Heart right ventricle (tissue), 16 donors: ENCODE results near the gene YAP1. TPM values are rescaled to one million over a fixed set of nuclear protein-coding genes. Genes with fewer than 3 reads are reported as not detected.

Source experiments
- ATAC-seq, 8 donors: fragments of 200-7000 bp; cut with Tn5 transposase; one replicate each; pipeline ENCODE4 v1.9.1; 2020; ENCODE audit warnings: mild to moderate bottlenecking in 8 of 8, moderate library complexity in 8 of 8, moderate number of reproducible peaks in 1 of 8
- DNase-seq, 2 donors: peaks; one replicate each; pipeline ENCODE4 v3.0.0-alpha.2; 2020
- H3K27ac ChIP-seq, 10 donors: fragments of 200-600 bp; sonication (generic) in 2 of 10; one replicate each; pipeline versions ENCODE4 v1.5.0 to v1.8.0; 2020 to 2022; ENCODE audit warnings: mild to moderate bottlenecking in 3 of 10
- H3K27me3 ChIP-seq, 7 donors: fragments of 200-600 bp; one replicate each; pipeline ENCODE4 v1.8.0; 2021 to 2022; ENCODE audit warnings: mild to moderate bottlenecking in 2 of 7
- H3K36me3 ChIP-seq, 9 donors: fragments of 200-600 bp; sonication (generic) in 1 of 9; one replicate each; pipeline versions ENCODE4 v1.5.0 to v1.8.0; 2020 to 2022; ENCODE audit warnings: mild to moderate bottlenecking in 2 of 9
- H3K4me1 ChIP-seq, 9 donors: fragments of 200-600 bp; sonication (generic) in 1 of 9; one replicate each; pipeline versions ENCODE4 v1.5.0 to v1.8.0; 2020 to 2022; ENCODE audit warnings: mild to moderate bottlenecking in 4 of 9
- H3K4me3 ChIP-seq, 10 donors: fragments of 200-600 bp; sonication (generic) in 2 of 10; one replicate each; pipeline versions ENCODE4 v1.5.0 to v1.8.0; 2020 to 2022; ENCODE audit warnings: mild to moderate bottlenecking in 7 of 10, moderate library complexity in 2 of 10
- H3K9me3 ChIP-seq, 11 donors: fragments of 200-600 bp in 10 of 11; sonication (generic) in 2 of 11; one replicate each; pipeline versions ENCODE4 v1.5.0 to v1.8.0; 2013 to 2022; ENCODE audit warnings: mild to moderate bottlenecking in 2 of 11, control low read depth in 1 of 11, moderate library complexity in 1 of 11
- CTCF ChIP-seq, 9 donors: fragments of 200-600 bp; sonication (generic) in 2 of 9; IDR thresholded peaks; one replicate each; pipeline versions ENCODE4 v1.5.0 to v1.8.0; 2021 to 2022; ENCODE audit warnings: antibody characterized with exemption in 9 of 9, mild to moderate bottlenecking in 5 of 9, moderate library complexity in 1 of 9
- WGBS, 2 donors: extraction: QIAGEN DNeasy Blood & Tissue Kit; methylation state at CpG; one replicate each; pipeline ENCODE4 v1.1.7; 2013; ENCODE audit warnings: inconsistent platforms in 1 of 2; 5-methylcytosine and 5-hydroxymethylcytosine counted together
- intact Hi-C, 10 donors: fragments of 100-400 bp; cut with DNase I; formaldehyde crosslinking; loops; one replicate each; pipeline versions ENCODE4 v1.11.1 to v1.14.2; 2022
- polyA plus RNA-seq, 2 donors: library from polyadenylated mRNA; stranded (reverse); fragments of 200-250 nt; gene quantifications; one replicate each; pipeline ENCODE4 v1.2.3, GENCODE V29; 2013
- total RNA-seq, 10 donors: library from RNA; stranded (reverse); fragmentation: NEBNext Ultra II Directional in 3 of 10; extraction: Animal tissue kit (Norgen Biotek cat#: 25700) in 3 of 10; gene quantifications; one replicate each; pipeline versions ENCODE4 v1.2.1 to v1.2.4, GENCODE V29; 2021 to 2023
- donor health status: Arrhythmogenic right ventricular cardiomyopathy.
- donor health status: ischemic (EF 13 %, LVEDD 7.1; RV severe dilation, severe dysfunction).
- donor health status: healthy with polysubstance abuse.
- donor health status: DM: no; HTN: yes; CAD: no.
- donor health status: DM: no; HTN: no; CAD: no.
- donor health status: ischemic (EF 25% LVEDD 6.9; RV normal size, moderate dysfunction).
- donor health status: ischemic (EF 25% LVEDD 5.7; RV mildly dilated, moderate dysfunction).
- donor health status: healthy.
- donor health status: DM: yes; HTN: yes; CAD: no.
- donor health status: Ischemic cardiomyopathy.
- donor health status: ischemic (EF 35%, LVEDD 5.7; RV mildly dilated, moderate dysfunction).
- donor health status: nonischemic (EF 11% LVEDD 7.7; RV severe dilation, severe dysfunction).
- donor health status: DM: yes; HTN: yes; CAD: no.
- donor health status: PGD.
- donor health status: ischemic (EF 29% LVEDD 5.4; RV normal size, mild dysfunction).
- donor health status: nonischemic (EF 23%, LVEDD 6.1; RV moderate dilation, normal function).

The YAP1 gene
- total and polyA plus RNA-seq, 12 donors, result 15.7 to 91.3 (median 65.0) TPM

GRCh38 chr11:102202972-102203371 lies 92.7 kb downstream of the YAP1 start:
- TF ChIP-seq CTCF (IDR thresholded peaks at IDR 0.05), result no peak
- DNase-seq, result no peak
- Histone ChIP-seq H3K27me3 (no peaks in the 10 kb centered on the region), H3K9me3 (no peaks in the 10 kb centered on the region), H3K27ac (no peak overlapping the region), H3K4me3 (no peak overlapping the region), H3K4me1 (peaks cover 0 to 2% (median 0%) of the 10 kb centered on the region in 9 donors), H3K36me3 (peaks cover 0 to 33% (median 8%) of the 10 kb centered on the region in 9 donors)
- WGBS, 2 donors, result 81 to 84% methylated on average over 3 of the region's 3 CpGs
- intact Hi-C loops, result no loop called here
- no peak for ATAC-seq

GRCh38 chr11:102204174-102204573 lies 93.9 kb downstream of the YAP1 start:
- Histone ChIP-seq H3K4me3 (no peak overlapping the region), H3K9me3 (no peaks in the 10 kb centered on the region), H3K27ac (no peak overlapping the region), H3K27me3 (no peaks in the 10 kb centered on the region), H3K36me3 (peaks cover 0 to 45% (median 8%) of the 10 kb centered on the region in 9 donors), H3K4me1 (peaks cover 0 to 4% (median 0%) of the 10 kb centered on the region in 9 donors)
- ATAC-seq, result no peak
- intact Hi-C loops, result no loop called here
- WGBS, 2 donors, result 48 to 50% methylated on average over 2 of the region's 2 CpGs
- no peak for DNase-seq
- no peak for TF ChIP-seq CTCF (IDR thresholded peaks at IDR 0.05)

DNA sequence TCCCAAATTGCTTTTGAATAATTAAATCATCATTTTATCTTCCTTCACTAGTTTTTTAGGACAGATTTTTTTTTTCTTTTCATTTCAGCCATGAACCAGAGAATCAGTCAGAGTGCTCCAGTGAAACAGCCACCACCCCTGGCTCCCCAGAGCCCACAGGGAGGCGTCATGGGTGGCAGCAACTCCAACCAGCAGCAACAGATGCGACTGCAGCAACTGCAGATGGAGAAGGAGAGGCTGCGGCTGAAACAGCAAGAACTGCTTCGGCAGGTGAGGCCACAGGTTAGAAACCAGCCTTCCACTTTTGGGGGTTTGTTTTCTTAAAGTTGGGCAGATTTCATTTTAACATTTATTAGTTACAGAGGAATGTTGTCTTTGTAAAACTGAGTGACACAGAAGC lies 95.6 kb downstream of the YAP1 start:
- H3K4me3 ChIP-seq, result no peak overlapping the region
- H3K27me3 ChIP-seq, result no peaks in the 10 kb centered on the region
- whole genome bisulfite sequencing, 2 donors, result 81 to 90% methylated on average over 4 of the region's 4 CpGs
- no peaks in the 10 kb centered on the region for H3K9me3 ChIP-seq
- peaks cover 0 to 62% (median 8%) of the 10 kb centered on the region in 9 donors for H3K36me3 ChIP-seq
- intact Hi-C loops, result no loop called here
- TF ChIP-seq CTCF (IDR thresholded peaks at IDR 0.05), result no peak
- no peak for DNase-seq
- H3K27ac ChIP-seq, result no peak overlapping the region
- no peak for ATAC-seq
- peaks cover 0 to 6% (median 0%) of the 10 kb centered on the region in 9 donors for H3K4me1 ChIP-seq

DNA sequence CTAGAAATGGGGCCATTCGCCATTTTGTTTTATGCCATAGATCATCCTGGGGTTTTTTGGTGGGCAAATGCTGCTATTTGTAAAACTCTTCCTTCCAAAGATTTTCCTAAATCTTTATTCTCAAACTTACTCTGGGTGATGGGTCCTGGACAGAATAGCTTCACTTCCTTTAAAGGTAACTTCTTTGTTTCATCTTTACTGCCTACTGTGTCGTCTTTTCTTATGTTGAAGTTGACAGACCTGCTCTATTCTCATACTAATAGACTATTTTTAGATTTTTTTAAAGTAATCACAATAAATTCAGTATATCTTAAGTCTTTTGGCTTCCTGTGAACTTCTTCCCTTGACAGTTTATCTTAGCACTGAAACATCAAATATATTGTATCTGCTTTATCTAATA lies 98.6 kb downstream of the YAP1 start:
- H3K27ac ChIP-seq, result no peak overlapping the region
- no peak for TF ChIP-seq CTCF (IDR thresholded peaks at IDR 0.05)
- H3K9me3 ChIP-seq, result no peaks in the 10 kb centered on the region
- WGBS, 2 donors, result 95 to 96% methylated on average over 2 of the region's 2 CpGs
- peaks cover 0 to 81% (median 12%) of the 10 kb centered on the region in 9 donors for H3K36me3 ChIP-seq
- DNase-seq (no peak), ATAC-seq (no peak)
- no peaks in the 10 kb centered on the region for H3K27me3 ChIP-seq
- intact Hi-C loops, result no loop called here
- peaks cover 0 to 6% (median 0%) of the 10 kb centered on the region in 9 donors for H3K4me1 ChIP-seq
- no peak overlapping the region for H3K4me3 ChIP-seq
